ENCODE results near the gene BTN2A1. TPM values are rescaled to one million over a fixed set of nuclear protein-coding genes. Genes with fewer than 3 reads are reported as not detected.

BTN2A1 gene
- total and polyA plus RNA-seq, 2 of the 13 experiments (the other 11 are each of a cell fraction or from before 2014, with no cell fraction given): 16.4 to 30.4 TPM

DNA sequence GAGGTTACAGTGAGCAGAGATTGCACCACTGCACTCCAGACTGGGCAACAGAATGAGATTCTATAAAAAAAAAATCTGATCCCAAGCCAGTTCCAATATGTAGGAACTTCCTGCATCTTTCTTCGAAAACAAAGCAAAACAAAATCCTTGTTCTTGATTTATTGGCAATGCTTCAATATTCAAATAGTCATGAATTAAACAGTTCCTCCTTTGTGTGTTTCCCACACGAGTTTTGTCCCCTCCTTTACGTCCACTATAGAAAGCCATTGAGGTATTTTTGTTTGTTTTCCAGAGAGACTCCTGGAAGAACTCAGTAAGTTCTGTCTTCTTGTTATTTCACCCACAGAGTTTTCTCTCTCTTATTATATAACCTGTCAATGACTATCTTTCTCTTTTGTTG lies 49.9 kb downstream of the BTN2A1 start:
- Histone ChIP-seq H4K20me1 (ENCODE audit: insufficient read depth, low read length) (no peaks in the 10 kb centered on the region), H3K27ac (ENCODE audit: extremely low read length, insufficient read depth, low read length) (no peak overlapping the region), H3K79me2 (ENCODE audit: insufficient read depth, low read length) (no peaks in the 10 kb centered on the region), H3K9ac (ENCODE audit: insufficient read depth, low read depth, low read length) (no peak overlapping the region), H3K27me3 (ENCODE audit: control insufficient read depth in 1 of 2, insufficient read depth in 2 of 2, low read length in 2 of 2) (0 out of 5 replicates have a peak, but pooled peaks cover 0 to 8% of the 10 kb centered on the region in 2 experiments), H3K4me3 (replicated peaks in 1 of 3; ENCODE audit: insufficient read depth in 1 of 3, low read depth in 2 of 3, low read length in 3 of 3) (no peak overlapping the region), H3K4me1 (ENCODE audit: insufficient read depth, low read length) (peaks cover 24% of the 10 kb centered on the region), H2AFZ (ENCODE audit: low read length) (no peak overlapping the region), H3K36me3 (replicated peaks in 1 of 2; ENCODE audit: control insufficient read depth in 1 of 2, insufficient read depth in 2 of 2, low read length in 2 of 2) (no peaks in the 10 kb centered on the region), H3K4me2 (ENCODE audit: low read depth, low read length) (no peak overlapping the region), H3K9me3 (ENCODE audit: low read length) (no peaks in the 10 kb centered on the region)
- ATAC-seq: no peak
- TF ChIP-seq, protein P1, sequence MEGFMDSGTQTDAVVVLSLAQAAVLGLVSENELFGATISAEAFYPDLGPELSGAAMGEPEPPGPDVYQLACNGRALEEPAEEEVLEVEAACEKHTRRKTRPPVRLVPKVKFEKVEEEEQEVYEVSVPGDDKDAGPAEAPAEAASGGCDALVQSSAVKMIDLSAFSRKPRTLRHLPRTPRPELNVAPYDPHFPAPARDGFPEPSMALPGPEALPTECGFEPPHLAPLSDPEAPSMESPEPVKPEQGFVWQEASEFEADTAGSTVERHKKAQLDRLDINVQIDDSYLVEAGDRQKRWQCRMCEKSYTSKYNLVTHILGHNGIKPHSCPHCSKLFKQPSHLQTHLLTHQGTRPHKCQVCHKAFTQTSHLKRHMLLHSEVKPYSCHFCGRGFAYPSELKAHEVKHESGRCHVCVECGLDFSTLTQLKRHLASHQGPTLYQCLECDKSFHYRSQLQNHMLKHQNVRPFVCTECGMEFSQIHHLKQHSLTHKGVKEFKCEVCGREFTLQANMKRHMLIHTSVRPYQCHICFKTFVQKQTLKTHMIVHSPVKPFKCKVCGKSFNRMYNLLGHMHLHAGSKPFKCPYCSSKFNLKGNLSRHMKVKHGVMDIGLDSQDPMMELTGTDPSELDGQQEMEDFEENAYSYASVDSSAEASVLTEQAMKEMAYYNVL (CRISPR knock-in tag; IDR thresholded peaks at IDR 0.05; ENCODE audit: borderline replicate concordance): no peak
- no peak for TF ChIP-seq ZNF850 (CRISPR knock-in tag; conservative IDR thresholded peaks at IDR 0.05)
- TF ChIP-seq, protein P2, sequence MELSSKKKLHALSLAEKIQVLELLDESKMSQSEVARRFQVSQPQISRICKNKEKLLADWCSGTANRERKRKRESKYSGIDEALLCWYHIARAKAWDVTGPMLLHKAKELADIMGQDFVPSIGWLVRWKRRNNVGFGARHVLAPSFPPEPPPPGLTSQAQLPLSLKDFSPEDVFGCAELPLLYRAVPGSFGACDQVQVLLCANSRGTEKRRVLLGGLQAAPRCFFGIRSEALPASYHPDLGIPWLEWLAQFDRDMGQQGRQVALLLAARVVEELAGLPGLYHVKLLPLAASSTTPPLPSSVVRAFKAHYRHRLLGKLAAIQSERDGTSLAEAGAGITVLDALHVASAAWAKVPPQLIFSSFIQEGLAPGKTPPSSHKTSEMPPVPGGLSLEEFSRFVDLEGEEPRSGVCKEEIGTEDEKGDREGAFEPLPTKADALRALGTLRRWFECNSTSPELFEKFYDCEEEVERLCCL (CRISPR knock-in tag; IDR thresholded peaks at IDR 0.05; ENCODE audit: borderline replicate concordance): no peak
- TF ChIP-seq ZNF263 (CRISPR knock-in tag; IDR thresholded peaks at IDR 0.05): no peak
- no peak for TF ChIP-seq SETDB1 (CRISPR knock-in tag; IDR thresholded peaks at IDR 0.05; ENCODE audit: borderline replicate concordance)
- no peak for TF ChIP-seq ZNF629 (CRISPR knock-in tag; conservative IDR thresholded peaks at IDR 0.05)
- TF ChIP-seq, protein P3, sequence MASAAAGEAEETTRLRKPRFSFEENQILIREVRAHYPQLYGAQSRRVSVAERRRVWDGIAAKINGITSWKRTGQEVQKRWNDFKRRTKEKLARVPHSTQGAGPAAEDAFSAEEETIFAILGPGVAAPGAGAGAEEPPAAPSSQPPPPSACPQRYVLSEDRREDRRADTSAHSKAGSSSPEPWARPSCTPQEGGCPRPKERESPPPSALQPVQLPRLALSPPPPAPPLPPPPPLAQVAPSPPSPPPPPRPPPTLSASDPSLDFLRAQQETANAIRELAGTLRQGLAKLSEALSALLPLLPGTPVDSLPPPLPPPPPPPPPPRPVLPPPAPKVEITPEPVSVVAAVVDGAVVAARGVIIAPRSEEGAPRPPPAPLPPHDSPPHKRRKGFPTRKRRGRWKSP (CRISPR knock-in tag; IDR thresholded peaks at IDR 0.05): no peak
- TF ChIP-seq, protein P4, sequence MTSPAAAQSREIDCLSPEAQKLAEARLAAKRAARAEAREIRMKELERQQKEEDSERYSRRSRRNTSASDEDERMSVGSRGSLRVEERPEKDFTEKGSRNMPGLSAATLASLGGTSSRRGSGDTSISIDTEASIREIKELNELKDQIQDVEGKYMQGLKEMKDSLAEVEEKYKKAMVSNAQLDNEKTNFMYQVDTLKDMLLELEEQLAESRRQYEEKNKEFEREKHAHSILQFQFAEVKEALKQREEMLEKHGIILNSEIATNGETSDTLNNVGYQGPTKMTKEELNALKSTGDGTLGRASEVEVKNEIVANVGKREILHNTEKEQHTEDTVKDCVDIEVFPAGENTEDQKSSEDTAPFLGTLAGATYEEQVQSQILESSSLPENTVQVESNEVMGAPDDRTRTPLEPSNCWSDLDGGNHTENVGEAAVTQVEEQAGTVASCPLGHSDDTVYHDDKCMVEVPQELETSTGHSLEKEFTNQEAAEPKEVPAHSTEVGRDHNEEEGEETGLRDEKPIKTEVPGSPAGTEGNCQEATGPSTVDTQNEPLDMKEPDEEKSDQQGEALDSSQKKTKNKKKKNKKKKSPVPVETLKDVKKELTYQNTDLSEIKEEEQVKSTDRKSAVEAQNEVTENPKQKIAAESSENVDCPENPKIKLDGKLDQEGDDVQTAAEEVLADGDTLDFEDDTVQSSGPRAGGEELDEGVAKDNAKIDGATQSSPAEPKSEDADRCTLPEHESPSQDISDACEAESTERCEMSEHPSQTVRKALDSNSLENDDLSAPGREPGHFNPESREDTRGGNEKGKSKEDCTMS (CRISPR knock-in tag; conservative IDR thresholded peaks at IDR 0.05): no peak
- TF ChIP-seq, protein P5, sequence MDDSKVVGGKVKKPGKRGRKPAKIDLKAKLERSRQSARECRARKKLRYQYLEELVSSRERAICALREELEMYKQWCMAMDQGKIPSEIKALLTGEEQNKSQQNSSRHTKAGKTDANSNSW (CRISPR knock-in tag; IDR thresholded peaks at IDR 0.05; ENCODE audit: borderline replicate concordance): no peak
- CTCF ChIA-PET (ENCODE audit: low intra/inter-chr PET ratio, low total read pairs): no interaction called here
- intact Hi-C loops (cut with micrococcal nuclease; ENCODE audit: unreplicated experiment) (no loop called here), in situ Hi-C loops (cut with HindIII; ENCODE audit: extremely low pct_ligation_motif_present, low pct_unique_long_range_greater_than_20kb) (no loop called here)
- FAIRE-seq: no peak
- BruUV-seq (replicated peaks): no TSS peak
- POLR2A ChIA-PET: no interaction called here
- no peak for DNase-seq (ENCODE audit: low spot score)
- WGBS (ENCODE audit: low lambda C conversion rate): 25% methylated on average over 3 of the region's 3 CpGs
